Keratinocyte (primary cell): ENCODE data around the gene AMBP. TPM values are rescaled to one million over a fixed set of nuclear protein-coding genes. Genes with fewer than 3 reads are reported as not detected.

Experiments
- DNase-seq: peaks from one replicate; pipeline ENCODE4 v3.0.0-alpha.2; 2011; ENCODE audit warnings: low read depth, missing footprints, low spot score
- FAIRE-seq: peaks from 2 replicates; lab custom pipeline; 2011; peaks lifted over from hg19 to GRCh38; lab: Jason Lieb, UNC
- H2AFZ ChIP-seq: 2 replicates; pipeline ENCODE4 v1.6.0; 2012; ENCODE audit warnings: low read length, control low read depth, inconsistent platforms; ENCODE audit not compliant: control insufficient read depth
- H3K27ac ChIP-seq: 2 replicates; pipeline ENCODE4 v1.5.1; 2011; ENCODE audit warnings: low read length; ENCODE audit not compliant: control insufficient read depth, insufficient read depth
- H3K27me3 ChIP-seq: 3 replicates; pipeline ENCODE4 v1.6.0; 2011; ENCODE audit warnings: low read length; ENCODE audit not compliant: control insufficient read depth, insufficient read depth; ENCODE audit errors: extremely low read depth
- H3K36me3 ChIP-seq, 2 experiments: 2 replicates in 1 of 2; 3 replicates in 1 of 2; pipeline ENCODE4 v1.5.1; 2011; ENCODE audit warnings: low read length in 2 of 2, mild to moderate bottlenecking in 1 of 2; ENCODE audit not compliant: control insufficient read depth in 2 of 2, insufficient read depth in 2 of 2; ENCODE audit errors: extremely low read depth in 1 of 2
- H3K4me1 ChIP-seq: 3 replicates; pipeline ENCODE4 v1.5.1; 2011; ENCODE audit warnings: low read length; ENCODE audit not compliant: control insufficient read depth, insufficient read depth; ENCODE audit errors: extremely low read depth
- H3K4me2 ChIP-seq: 3 replicates; pipeline ENCODE4 v1.6.0; 2011; ENCODE audit warnings: low read depth, low read length; ENCODE audit not compliant: control insufficient read depth, insufficient read depth; ENCODE audit errors: extremely low read depth
- H3K4me3 ChIP-seq, 3 experiments: fragments of 200-600 bp in 1 of 3; sonication (generic) in 1 of 3; 2 replicates in 2 of 3; 3 replicates in 1 of 3; pipeline ENCODE4 v1.5.1; 2011 to 2016; ENCODE audit warnings: low read length in 3 of 3, mild to moderate bottlenecking in 3 of 3, control low read depth in 2 of 3, inconsistent platforms in 1 of 3, low read depth in 1 of 3, mixed read lengths in 1 of 3, mixed run types in 1 of 3, moderate library complexity in 1 of 3; ENCODE audit not compliant: control insufficient read depth in 2 of 3, insufficient read depth in 2 of 3; ENCODE audit errors: extremely low read depth in 1 of 3
- H3K79me2 ChIP-seq: 2 replicates; pipeline ENCODE4 v1.6.0; 2012; ENCODE audit warnings: low read length; ENCODE audit not compliant: control insufficient read depth, insufficient read depth
- H3K9ac ChIP-seq: 3 replicates; pipeline ENCODE4 v1.6.0; 2011; ENCODE audit warnings: low read length; ENCODE audit not compliant: control insufficient read depth, insufficient read depth; ENCODE audit errors: extremely low read depth
- H3K9me1 ChIP-seq: 3 replicates; pipeline ENCODE4 v1.6.0; 2011; ENCODE audit warnings: low read length; ENCODE audit not compliant: control insufficient read depth, insufficient read depth; ENCODE audit errors: extremely low read depth
- H3K9me3 ChIP-seq: 2 replicates; pipeline ENCODE4 v1.5.1; 2012; ENCODE audit warnings: low read depth, low read length; ENCODE audit not compliant: control insufficient read depth
- H4K20me1 ChIP-seq: 3 replicates; pipeline ENCODE4 v1.6.0; 2011; ENCODE audit warnings: low read length; ENCODE audit not compliant: control insufficient read depth, insufficient read depth; ENCODE audit errors: extremely low read depth
- CTCF ChIP-seq, 3 experiments: IDR thresholded peaks in 1 of 3; conservative IDR thresholded peaks in 1 of 3; optimal IDR thresholded peaks in 1 of 3; 2 replicates in 2 of 3; 3 replicates in 1 of 3; pipeline versions ENCODE3 to v1.5.1; 2011; ENCODE audit warnings: low read length in 3 of 3, mild to moderate bottlenecking in 3 of 3, moderate library complexity in 2 of 3, control low read depth in 1 of 3, inconsistent platforms in 1 of 3; ENCODE audit not compliant: insufficient read depth in 2 of 3; ENCODE audit errors: extremely low read depth in 1 of 3
- EZH2 ChIP-seq: IDR thresholded peaks from one replicate; pipeline ENCODE4 v1.6.1; 2012; ENCODE audit warnings: inconsistent platforms, mild to moderate bottlenecking, low read length, moderate library complexity
- dilution Hi-C: fragments of 300-500 bp; cut with MboI; formaldehyde crosslinking; loops from one replicate; pipeline ENCODE4 v1.7.0; 2020; ENCODE audit warnings: low sequenced_read_pairs; ENCODE audit not compliant: extremely low pct_ligation_motif_present
- polyA plus RNA-seq, 5 experiments: library from polyadenylated mRNA; depleted of rRNA in 3 of 5; stranded (reverse) in 3 of 5; stranded (forward) in 1 of 5; unstranded in 1 of 5; fragments of >200 nt; gene quantifications; 1 replicate in 1 of 5; 2 replicates in 3 of 5; 3 replicates in 1 of 5; pipeline versions ENCODE4 v1.2.1 to v1.2.3, GENCODE V29; 2011 to 2012; ENCODE audit warnings: missing spikeins in 2 of 5, low read depth in 1 of 5, low replicate concordance in 1 of 5

Gene AMBP
- polyA plus RNA-seq, 1 donor (not counting 4 experiments of a cell fraction or from before 2014, with no cell fraction given) = not detected

GRCh38 chr9:114117996-114118830 lies 40.1 kb upstream of the AMBP start:
- Histone ChIP-seq H3K27me3 (peaks cover 20% of the 10 kb centered on the region), H2AFZ (no peak overlapping the region), H3K9ac (no peak overlapping the region), H3K9me3 (no peaks in the 10 kb centered on the region), H3K9me1 (no peaks in the 10 kb centered on the region), H3K27ac (no peak overlapping the region), H3K79me2 (no peaks in the 10 kb centered on the region), H3K4me2 (no peak overlapping the region), H4K20me1 (no peaks in the 10 kb centered on the region), H3K4me1 (peaks cover 3% of the 10 kb centered on the region), H3K4me3 (no peak overlapping the region), H3K36me3 (no peaks in the 10 kb centered on the region)
- FAIRE-seq = no peak
- TF ChIP-seq CTCF (optimal IDR thresholded peaks at IDR 0.05 in 1 of 3, IDR thresholded peaks at IDR 0.05 in 1 of 3, conservative IDR thresholded peaks at IDR 0.05 in 1 of 3; ENCODE audit: extremely low read depth in 1 of 3, insufficient read depth in 2 of 3, low read length in 3 of 3) (no peak), EZH2 (no peak)
- no peak for DNase-seq
- dilution Hi-C loops = no loop called here

GRCh38 chr9:114117614-114117995 lies 39.5 kb upstream of the AMBP start:
- Histone ChIP-seq H3K79me2 (no peaks in the 10 kb centered on the region), H3K9ac (no peak overlapping the region), H3K36me3 (no peaks in the 10 kb centered on the region), H3K4me1 (peaks cover 5% of the 10 kb centered on the region), H2AFZ (no peak overlapping the region), H3K4me3 (no peak overlapping the region), H3K27ac (no peak overlapping the region), H3K27me3 (peaks cover 20% of the 10 kb centered on the region), H3K9me3 (no peaks in the 10 kb centered on the region), H3K4me2 (no peak overlapping the region), H3K9me1 (no peaks in the 10 kb centered on the region), H4K20me1 (no peaks in the 10 kb centered on the region)
- TF ChIP-seq CTCF (optimal IDR thresholded peaks at IDR 0.05 in 1 of 3, IDR thresholded peaks at IDR 0.05 in 1 of 3, conservative IDR thresholded peaks at IDR 0.05 in 1 of 3; ENCODE audit: extremely low read depth in 1 of 3, insufficient read depth in 2 of 3, low read length in 3 of 3) = no peak
- no peak for TF ChIP-seq EZH2
- DNase-seq = no peak
- FAIRE-seq = no peak
- dilution Hi-C loops = no loop called here
